GM19463 (cell line): ENCODE data around the gene DERA.
A peak's percentile ranks its signal among the peaks of the same experiment; 100 is the strongest.

Experiments
- ATAC-seq: cut with Tn5 transposase; IDR thresholded peaks from one replicate; pipeline ENCODE4 v1.9.1; 2021; ENCODE audit warnings: mild to moderate bottlenecking, moderate library complexity; ENCODE audit not compliant: unreplicated experiment

Gene DERA

GRCh38 chr12:16063726-16064125, 152.6 kb downstream of the DERA start:
- ATAC-seq = no peak

GRCh38 chr12:16070113-16070512, 159.0 kb downstream of the DERA start:
- no peak for ATAC-seq

GRCh38 chr12:16072678-16073077, 161.5 kb downstream of the DERA start:
- no peak for ATAC-seq

- ATAC-seq = no peak
Measured at GRCh38 chr12:16074894-16075293, 163.8 kb downstream of the DERA start.

- no peak for ATAC-seq
Measured at GRCh38 chr12:16075887-16076286, 164.8 kb downstream of the DERA start.

GRCh38 chr12:16076557-16076956, 165.4 kb downstream of the DERA start:
- ATAC-seq = peak; percentile 81

GRCh38 chr12:16076970-16077522, 165.9 kb downstream of the DERA start:
- ATAC-seq = peak; percentile 54

GRCh38 chr12:16086462-16086861, 175.3 kb downstream of the DERA start:
- ATAC-seq = no peak

GRCh38 chr12:16086942-16087341, 175.8 kb downstream of the DERA start:
- ATAC-seq = no peak
